GM12864 (cell line): ENCODE results near the gene ZBTB3.
"Not testable (repeated sequence)": the region's sequence is repeated elsewhere in the genome, so short reads cannot be mapped to it uniquely, and the experiment has no call there.

Experiments
- DNase-seq: peaks from one replicate; pipeline ENCODE4 v3.0.0-alpha.2; 2011; ENCODE audit warnings: low read depth
- H3K4me3 ChIP-seq: 2 replicates; pipeline ENCODE4 v1.5.1; 2011; ENCODE audit warnings: mild to moderate bottlenecking, low read depth, low read length, control low read depth
- TF ChIP-seq, protein P1 (sequence below): IDR thresholded peaks from 2 replicates; pipeline ENCODE4 v1.5.1; 2011; ENCODE audit warnings: low read depth, mild to moderate bottlenecking, moderate library complexity, low read length, control low read depth, inconsistent platforms; ENCODE audit errors: missing control alignments

ZBTB3 gene

GRCh38 chr11:62705413-62705812, 48.5 kb downstream of the ZBTB3 start:
- DNase-seq, result no peak
- TF ChIP-seq, protein P1, sequence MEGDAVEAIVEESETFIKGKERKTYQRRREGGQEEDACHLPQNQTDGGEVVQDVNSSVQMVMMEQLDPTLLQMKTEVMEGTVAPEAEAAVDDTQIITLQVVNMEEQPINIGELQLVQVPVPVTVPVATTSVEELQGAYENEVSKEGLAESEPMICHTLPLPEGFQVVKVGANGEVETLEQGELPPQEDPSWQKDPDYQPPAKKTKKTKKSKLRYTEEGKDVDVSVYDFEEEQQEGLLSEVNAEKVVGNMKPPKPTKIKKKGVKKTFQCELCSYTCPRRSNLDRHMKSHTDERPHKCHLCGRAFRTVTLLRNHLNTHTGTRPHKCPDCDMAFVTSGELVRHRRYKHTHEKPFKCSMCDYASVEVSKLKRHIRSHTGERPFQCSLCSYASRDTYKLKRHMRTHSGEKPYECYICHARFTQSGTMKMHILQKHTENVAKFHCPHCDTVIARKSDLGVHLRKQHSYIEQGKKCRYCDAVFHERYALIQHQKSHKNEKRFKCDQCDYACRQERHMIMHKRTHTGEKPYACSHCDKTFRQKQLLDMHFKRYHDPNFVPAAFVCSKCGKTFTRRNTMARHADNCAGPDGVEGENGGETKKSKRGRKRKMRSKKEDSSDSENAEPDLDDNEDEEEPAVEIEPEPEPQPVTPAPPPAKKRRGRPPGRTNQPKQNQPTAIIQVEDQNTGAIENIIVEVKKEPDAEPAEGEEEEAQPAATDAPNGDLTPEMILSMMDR, result no peak
- H3K4me3 ChIP-seq, result peak overlapping the region; percentile 67

GRCh38 chr11:62703921-62704320, 50.0 kb downstream of the ZBTB3 start:
- DNase-seq, H3K4me3 ChIP-seq: not testable (repeated sequence)

DNA sequence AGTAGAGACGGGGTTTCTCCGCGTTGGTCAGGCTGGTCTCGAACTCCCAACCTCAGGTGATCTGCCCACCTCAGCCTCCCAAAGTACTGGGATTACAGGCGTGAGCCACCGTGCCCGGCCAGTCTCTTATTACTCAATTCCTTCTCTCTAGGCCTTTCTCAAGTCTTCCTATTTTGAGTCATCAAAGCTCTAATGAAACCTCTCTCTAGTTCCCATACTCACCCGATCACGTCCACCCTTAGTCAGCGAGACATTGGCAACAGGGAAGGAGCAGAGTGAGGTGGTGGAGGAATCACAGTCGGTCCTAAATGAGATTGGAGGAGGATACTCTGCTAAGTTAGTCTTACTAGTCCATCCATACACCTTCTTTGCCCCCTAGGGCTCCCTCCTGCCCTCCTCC, 51.7 kb downstream of the ZBTB3 start:
- no peak for DNase-seq
- no peak overlapping the region for H3K4me3 ChIP-seq
- TF ChIP-seq, protein P1, result no peak
